ENCODE results near the gene LUZP4.
"Not testable (repeated sequence)": the region's sequence is repeated elsewhere in the genome, so short reads cannot be mapped to it uniquely, and the experiment has no call there.

Gene LUZP4

GRCh38 chrX:115289465-115289864, at the start of gene LUZP4:
LUZP4 (plus strand) TSS chrX:115289715; CDS start chrX:115289760, 45 bp downstream.
- DNase-seq (ENCODE audit: low read depth in 2 of 2), result no peak

GRCh38 chrX:115251458-115252233, 37.9 kb upstream of the LUZP4 start:
- DNase-seq (ENCODE audit: low read depth in 2 of 2), result no peak

GRCh38 chrX:115255003-115255402, 34.5 kb upstream of the LUZP4 start:
- no peak for DNase-seq (ENCODE audit: low read depth in 2 of 2)

GRCh38 chrX:115257711-115258110, 31.8 kb upstream of the LUZP4 start:
- no peak for DNase-seq (ENCODE audit: low read depth in 2 of 2)

GRCh38 chrX:115259238-115259875, 30.2 kb upstream of the LUZP4 start:
- no peak for DNase-seq (ENCODE audit: low read depth in 2 of 2)

GRCh38 chrX:115260330-115260729, 29.2 kb upstream of the LUZP4 start:
- no peak for DNase-seq (ENCODE audit: low read depth in 2 of 2)

- DNase-seq (ENCODE audit: low read depth in 2 of 2), result no peak
These were observed 28.4 kb upstream of the LUZP4 start for GRCh38 chrX:115261148-115261547.

- DNase-seq (ENCODE audit: low read depth in 2 of 2), result no peak
These were observed 25.5 kb upstream of the LUZP4 start for GRCh38 chrX:115264009-115264408.

- DNase-seq (ENCODE audit: low read depth in 2 of 2), result no peak
These were observed 23.2 kb upstream of the LUZP4 start for GRCh38 chrX:115266300-115266699.

GRCh38 chrX:115268421-115268820, 21.1 kb upstream of the LUZP4 start:
- no peak for DNase-seq (ENCODE audit: low read depth in 2 of 2)

GRCh38 chrX:115269051-115269683, 20.3 kb upstream of the LUZP4 start:
- DNase-seq (ENCODE audit: low read depth in 2 of 2), result no peak

GRCh38 chrX:115284877-115285276, 4.6 kb upstream of the LUZP4 start:
- DNase-seq (ENCODE audit: low read depth in 2 of 2), result no peak

- no peak for DNase-seq (ENCODE audit: low read depth in 2 of 2)
These were observed 7.7 kb downstream of the LUZP4 start for GRCh38 chrX:115297189-115297588.

GRCh38 chrX:115311139-115311538, 21.6 kb downstream of the LUZP4 start:
- DNase-seq (ENCODE audit: low read depth in 2 of 2), result no peak

- no peak for DNase-seq (ENCODE audit: low read depth in 2 of 2)
These were observed 22.1 kb downstream of the LUZP4 start for GRCh38 chrX:115311601-115312001.

GRCh38 chrX:115318139-115318538, 28.6 kb downstream of the LUZP4 start:
- DNase-seq (ENCODE audit: low read depth in 2 of 2), result no peak

GRCh38 chrX:115322375-115322774, 32.9 kb downstream of the LUZP4 start:
- no peak for DNase-seq (ENCODE audit: low read depth in 2 of 2)

- no peak for DNase-seq (ENCODE audit: low read depth in 2 of 2)
These were observed 34.7 kb downstream of the LUZP4 start for GRCh38 chrX:115324194-115324593.

GRCh38 chrX:115329282-115329681, 39.8 kb downstream of the LUZP4 start:
- DNase-seq (ENCODE audit: low read depth in 2 of 2), result not testable (repeated sequence)

- DNase-seq (ENCODE audit: low read depth in 2 of 2), result no peak
These were observed 41.1 kb downstream of the LUZP4 start for GRCh38 chrX:115330498-115331168.

GRCh38 chrX:115332832-115333231, 43.3 kb downstream of the LUZP4 start:
- DNase-seq (ENCODE audit: low read depth in 2 of 2), result no peak

- no peak for DNase-seq (ENCODE audit: low read depth in 2 of 2)
These were observed 43.9 kb downstream of the LUZP4 start for GRCh38 chrX:115333446-115333845.
